Gastroesophageal sphincter (tissue), 3 donors: ENCODE results near the gene HLA-DQA1.

Experiments
- POLR2A ChIP-seq, 2 donors: fragments of 450-650 bp; IDR thresholded peaks; one replicate each; pipeline ENCODE4 v1.6.1; 2017; ENCODE audit warnings: antibody characterized with exemption in 2 of 2, mild to moderate bottlenecking in 2 of 2, moderate library complexity in 1 of 2
- POLR2AphosphoS5 ChIP-seq: sonication (generic); formaldehyde crosslinking; IDR thresholded peaks from one replicate; pipeline ENCODE4 v1.6.1; 2017; ENCODE audit warnings: antibody characterized with exemption
- TF ChIP-seq, protein P1 (sequence below), 4 experiments: fragments of 200-600 bp in 2 of 4; fragments of 450-650 bp in 2 of 4; sonication (generic) in 1 of 4; IDR thresholded peaks; one replicate each; pipeline ENCODE4 v1.5.1; 2017 to 2019; ENCODE audit warnings: antibody characterized with exemption in 4 of 4, mild to moderate bottlenecking in 2 of 4, moderate library complexity in 2 of 4

DNA sequence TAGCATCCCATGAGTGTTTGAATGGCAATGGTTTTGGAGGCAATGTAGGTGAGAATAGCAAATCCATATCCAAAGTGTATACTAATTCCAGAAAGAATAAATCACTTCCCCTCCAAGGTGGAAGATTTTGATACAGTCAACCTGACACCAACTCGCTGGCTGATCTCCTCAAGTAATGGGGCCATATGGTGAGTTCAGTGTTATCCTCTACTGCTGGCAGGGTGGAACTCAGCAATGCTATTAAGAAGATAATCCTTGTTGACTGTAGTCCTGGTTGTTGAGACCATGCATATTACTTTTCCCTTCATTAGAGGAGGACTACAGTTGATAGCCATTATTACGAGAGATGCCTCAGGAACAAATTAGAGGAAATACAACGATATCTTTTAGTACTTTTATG, 47.0 kb downstream of the HLA-DQA1 start:
- TF ChIP-seq POLR2A (IDR thresholded peaks at IDR 0.05) (no peak), POLR2AphosphoS5 (no peak)
- TF ChIP-seq, protein P1, sequence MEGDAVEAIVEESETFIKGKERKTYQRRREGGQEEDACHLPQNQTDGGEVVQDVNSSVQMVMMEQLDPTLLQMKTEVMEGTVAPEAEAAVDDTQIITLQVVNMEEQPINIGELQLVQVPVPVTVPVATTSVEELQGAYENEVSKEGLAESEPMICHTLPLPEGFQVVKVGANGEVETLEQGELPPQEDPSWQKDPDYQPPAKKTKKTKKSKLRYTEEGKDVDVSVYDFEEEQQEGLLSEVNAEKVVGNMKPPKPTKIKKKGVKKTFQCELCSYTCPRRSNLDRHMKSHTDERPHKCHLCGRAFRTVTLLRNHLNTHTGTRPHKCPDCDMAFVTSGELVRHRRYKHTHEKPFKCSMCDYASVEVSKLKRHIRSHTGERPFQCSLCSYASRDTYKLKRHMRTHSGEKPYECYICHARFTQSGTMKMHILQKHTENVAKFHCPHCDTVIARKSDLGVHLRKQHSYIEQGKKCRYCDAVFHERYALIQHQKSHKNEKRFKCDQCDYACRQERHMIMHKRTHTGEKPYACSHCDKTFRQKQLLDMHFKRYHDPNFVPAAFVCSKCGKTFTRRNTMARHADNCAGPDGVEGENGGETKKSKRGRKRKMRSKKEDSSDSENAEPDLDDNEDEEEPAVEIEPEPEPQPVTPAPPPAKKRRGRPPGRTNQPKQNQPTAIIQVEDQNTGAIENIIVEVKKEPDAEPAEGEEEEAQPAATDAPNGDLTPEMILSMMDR (IDR thresholded peaks at IDR 0.05): no peak
